A549 treated with GW870086 at 1 μM for 4 hours (cell line): ENCODE results near the gene NETO2. TPM values are rescaled to one million over a fixed set of nuclear protein-coding genes. Genes with fewer than 3 reads are reported as not detected.

Source experiments
- total RNA-seq: library from RNA; stranded (reverse); fragments of 200-300 nt; extraction: Qiagen RNA extraction; gene quantifications from 5 replicates; pipeline ENCODE4 v1.2.3, GENCODE V29; 2022; ENCODE audit warnings: low read depth

Gene NETO2, protein sequence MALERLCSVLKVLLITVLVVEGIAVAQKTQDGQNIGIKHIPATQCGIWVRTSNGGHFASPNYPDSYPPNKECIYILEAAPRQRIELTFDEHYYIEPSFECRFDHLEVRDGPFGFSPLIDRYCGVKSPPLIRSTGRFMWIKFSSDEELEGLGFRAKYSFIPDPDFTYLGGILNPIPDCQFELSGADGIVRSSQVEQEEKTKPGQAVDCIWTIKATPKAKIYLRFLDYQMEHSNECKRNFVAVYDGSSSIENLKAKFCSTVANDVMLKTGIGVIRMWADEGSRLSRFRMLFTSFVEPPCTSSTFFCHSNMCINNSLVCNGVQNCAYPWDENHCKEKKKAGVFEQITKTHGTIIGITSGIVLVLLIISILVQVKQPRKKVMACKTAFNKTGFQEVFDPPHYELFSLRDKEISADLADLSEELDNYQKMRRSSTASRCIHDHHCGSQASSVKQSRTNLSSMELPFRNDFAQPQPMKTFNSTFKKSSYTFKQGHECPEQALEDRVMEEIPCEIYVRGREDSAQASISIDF
- 77.9 to 88.2 TPM (median 79.4 TPM) in 5 replicates for total RNA-seq

DNA sequence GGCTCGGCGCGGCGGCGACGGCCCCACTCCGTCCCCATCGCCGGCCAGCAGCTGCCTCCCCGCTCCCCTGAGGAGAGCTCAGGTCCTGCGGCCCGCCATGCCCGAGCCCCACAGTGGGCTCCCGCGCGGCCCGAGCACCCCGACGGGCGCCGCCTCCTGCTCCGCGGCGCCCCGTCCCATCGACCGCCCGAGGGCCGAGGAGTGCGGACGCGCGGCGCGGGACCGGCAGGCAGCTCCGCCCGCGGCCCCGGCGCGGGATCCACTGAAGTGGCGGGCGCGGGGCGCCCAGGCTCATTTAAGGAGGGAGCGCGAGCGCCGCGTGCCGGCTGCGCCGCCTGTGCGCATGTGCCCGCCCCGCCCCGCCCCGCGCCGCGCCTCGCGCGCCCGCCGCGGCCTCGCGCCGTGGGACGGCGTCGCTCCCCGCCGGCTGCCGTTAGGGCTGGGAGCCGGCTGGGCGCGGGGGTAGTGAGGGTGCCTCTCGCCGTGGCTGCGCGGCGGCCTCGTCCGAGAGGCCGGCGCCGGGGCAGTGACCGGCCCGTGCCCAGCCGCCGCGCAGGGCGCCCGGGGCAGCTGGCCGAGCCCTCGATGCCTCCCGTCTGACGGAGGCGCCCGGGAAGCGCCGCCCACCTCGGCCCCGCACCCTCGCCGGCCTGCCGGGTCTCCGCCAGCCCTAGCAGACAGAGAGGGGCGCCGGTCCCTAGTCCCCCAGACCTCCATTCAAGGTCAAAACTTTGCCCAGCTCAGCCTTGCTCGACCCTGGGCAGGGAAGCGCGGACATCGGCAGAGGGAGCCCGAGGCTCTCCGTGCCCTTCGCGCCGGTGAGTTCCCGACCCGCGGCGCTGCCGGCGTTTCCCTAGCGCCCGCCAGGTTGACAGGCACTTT, at the start of gene NETO2:
Gene NETO2 (minus strand): TSS at position 269 of the 882 bp plus-strand sequence. CDS start 333 bp downstream, outside the sequence.

Other genes starting within 250 kb of the NETO2 start
- 69.8 to 76.1 TPM (median 74.8 TPM) in 5 replicates for gene DNAJA2, start 170.3 kb downstream of the NETO2 start, total RNA-seq